Heart left ventricle (tissue), 13 donors: ENCODE measurements around the gene UBE2F.

Experiments used
- CTCF ChIP-seq, 12 donors: fragments of 200-600 bp; sonication (generic) in 4 of 12; IDR thresholded peaks; one replicate each; pipeline versions ENCODE4 v1.5.0 to v1.8.0; 2018 to 2022; ENCODE audit warnings: antibody characterized with exemption in 12 of 12, mild to moderate bottlenecking in 5 of 12
- POLR2A ChIP-seq, 2 donors: fragments of 450-650 bp; IDR thresholded peaks; one replicate each; pipeline ENCODE4 v1.6.1; 2017; ENCODE audit warnings: antibody characterized with exemption in 2 of 2, mild to moderate bottlenecking in 2 of 2, moderate library complexity in 2 of 2
- donor health status: ischemic (EF 13 %, LVEDD 7.1; RV severe dilation, severe dysfunction).
- donor health status: DM: no; HTN: yes; CAD: no.
- donor health status: DM: no; HTN: no; CAD: no.
- donor health status: ischemic (EF 25% LVEDD 6.9; RV normal size, moderate dysfunction).
- donor health status: ischemic (EF 25% LVEDD 5.7; RV mildly dilated, moderate dysfunction).
- donor health status: ischemic (EF 35%, LVEDD 5.7; RV mildly dilated, moderate dysfunction).
- donor health status: nonischemic (EF 11% LVEDD 7.7; RV severe dilation, severe dysfunction).
- donor health status: DM: yes; HTN: yes; CAD: no.
- donor health status: PGD.
- donor health status: ischemic (EF 29% LVEDD 5.4; RV normal size, mild dysfunction).
- donor health status: nonischemic (EF 23%, LVEDD 6.1; RV moderate dilation, normal function).

- TF ChIP-seq POLR2A (IDR thresholded peaks at IDR 0.05) (no peak), CTCF (IDR thresholded peaks at IDR 0.05) (no peak)
These were observed 113.1 kb downstream of the UBE2F start for GRCh38 chr2:238079874-238080327.
